Sigmoid colon (tissue), 7 donors: ENCODE results near the gene PLOD1. TPM values are rescaled to one million over a fixed set of nuclear protein-coding genes. Genes with fewer than 3 reads are reported as not detected.

Experiments used
- DNase-seq: peaks from one replicate; pipeline ENCODE4 v3.0.0-alpha.2; 2019
- H3K27ac ChIP-seq, 4 donors: fragments of 200-600 bp; sonication (generic); one replicate each; pipeline ENCODE4 v1.5.1; 2016 to 2019; ENCODE audit warnings: mild to moderate bottlenecking in 1 of 4
- H3K27me3 ChIP-seq, 3 donors: fragments of 200-600 bp; sonication (generic); one replicate each; pipeline ENCODE4 v1.5.1; 2019; ENCODE audit warnings: mild to moderate bottlenecking in 1 of 3
- H3K36me3 ChIP-seq, 4 donors: fragments of 200-600 bp; sonication (generic); one replicate each; pipeline ENCODE4 v1.5.1; 2016 to 2019
- H3K4me1 ChIP-seq, 4 donors: fragments of 200-600 bp; sonication (generic); one replicate each; pipeline ENCODE4 v1.5.1; 2017 to 2019
- H3K4me3 ChIP-seq, 4 donors: fragments of 200-600 bp; sonication (generic); one replicate each; pipeline ENCODE4 v1.5.1; 2017 to 2019; ENCODE audit warnings: mild to moderate bottlenecking in 2 of 4, moderate library complexity in 1 of 4
- H3K9me3 ChIP-seq, 4 donors: fragments of 200-600 bp in 3 of 4; sonication (generic) in 3 of 4; one replicate each; pipeline versions ENCODE4 v1.5.1 to v1.6.1; 2013 to 2019
- CTCF ChIP-seq, 4 experiments: fragments of 450-650 bp in 3 of 4; fragments of 200-600 bp in 1 of 4; IDR thresholded peaks; one replicate each; pipeline ENCODE4 v1.5.1; 2016 to 2019; ENCODE audit warnings: antibody characterized with exemption in 4 of 4, mild to moderate bottlenecking in 3 of 4, moderate library complexity in 2 of 4
- EP300 ChIP-seq, 4 donors: sonication (generic); formaldehyde crosslinking; IDR thresholded peaks; one replicate each; pipeline ENCODE4 v1.6.1; 2017; ENCODE audit warnings: antibody characterized with exemption in 4 of 4
- POLR2A ChIP-seq, 2 donors: fragments of 450-650 bp; IDR thresholded peaks; one replicate each; pipeline ENCODE4 v1.6.1; 2016; ENCODE audit warnings: antibody characterized with exemption in 2 of 2, mild to moderate bottlenecking in 2 of 2, moderate library complexity in 2 of 2
- POLR2AphosphoS5 ChIP-seq, 4 donors: sonication (generic); formaldehyde crosslinking; IDR thresholded peaks; one replicate each; pipeline ENCODE4 v1.6.1; 2017; ENCODE audit warnings: antibody characterized with exemption in 4 of 4
- WGBS, 2 donors: extraction: QIAGEN DNeasy Blood & Tissue Kit; methylation state at CpG; one replicate each; pipeline ENCODE4 v1.1.7; 2013; 5-methylcytosine and 5-hydroxymethylcytosine counted together
- intact Hi-C: fragments of 100-400 bp; cut with DNase I; formaldehyde crosslinking; loops from one replicate; pipeline ENCODE4 v1.15.1; 2023
- polyA plus RNA-seq, 3 donors: library from polyadenylated mRNA; stranded (reverse); fragments of 200-250 nt; gene quantifications; one replicate each; pipeline ENCODE4 v1.2.3, GENCODE V29; 2013
- total RNA-seq, 4 donors: library from RNA; depleted of rRNA; stranded (reverse); fragments of >200 nt; gene quantifications; one replicate each; pipeline ENCODE4 v1.1.0, GENCODE V29; 2016
- donor health status: healthy with polysubstance abuse.
- donor health status: Bipolar disorder and iron deficiency.
- donor health status: healthy.

The PLOD1 gene
- total and polyA plus RNA-seq, 7 donors, result 5.4 to 76.2 (median 41.1) TPM

- TF ChIP-seq CTCF (IDR thresholded peaks at IDR 0.05) (no peak), POLR2A (IDR thresholded peaks at IDR 0.05) (no peak), EP300 (IDR thresholded peaks at IDR 0.05) (no peak)
Measured at GRCh38 chr1:11948822-11949458, 14.4 kb downstream of the PLOD1 start.

GRCh38 chr1:11951901-11952300 lies 17.4 kb downstream of the PLOD1 start:
- H3K4me1 ChIP-seq, result no peaks in the 10 kb centered on the region
- no peak for TF ChIP-seq EP300 (IDR thresholded peaks at IDR 0.05)
- TF ChIP-seq POLR2A (IDR thresholded peaks at IDR 0.05), result no peak
- TF ChIP-seq POLR2AphosphoS5 (IDR thresholded peaks at IDR 0.05), result no peak
- no peak for TF ChIP-seq CTCF (IDR thresholded peaks at IDR 0.05)
- H3K9me3 ChIP-seq, result no peaks in the 10 kb centered on the region
- DNase-seq, result no peak
- H3K27me3 ChIP-seq, result no peaks in the 10 kb centered on the region
- H3K4me3 ChIP-seq, result no peak overlapping the region
- H3K27ac ChIP-seq, result no peak overlapping the region
- 96 to 99% methylated on average over 2 of the region's 2 CpGs for WGBS, 2 donors
- intact Hi-C loops, result no loop called here
- H3K36me3 ChIP-seq, result peaks cover 16 to 83% (median 39%) of the 10 kb centered on the region in 4 donors

More at GRCh38 chr1:11948822-11949458, 14.4 kb downstream of the PLOD1 start:
- H3K27ac ChIP-seq, result no peak overlapping the region
- no peaks in the 10 kb centered on the region for H3K27me3 ChIP-seq
- 92 to 94% methylated on average over 6 of the region's 6 CpGs for WGBS, 2 donors
- H3K4me1 ChIP-seq, result no peaks in the 10 kb centered on the region
- no peaks in the 10 kb centered on the region for H3K9me3 ChIP-seq
- H3K4me3 ChIP-seq, result no peak overlapping the region
- intact Hi-C loops, result no loop called here
- no peak for DNase-seq
- H3K36me3 ChIP-seq, result peaks cover 12 to 54% (median 26%) of the 10 kb centered on the region in 4 donors

DNA sequence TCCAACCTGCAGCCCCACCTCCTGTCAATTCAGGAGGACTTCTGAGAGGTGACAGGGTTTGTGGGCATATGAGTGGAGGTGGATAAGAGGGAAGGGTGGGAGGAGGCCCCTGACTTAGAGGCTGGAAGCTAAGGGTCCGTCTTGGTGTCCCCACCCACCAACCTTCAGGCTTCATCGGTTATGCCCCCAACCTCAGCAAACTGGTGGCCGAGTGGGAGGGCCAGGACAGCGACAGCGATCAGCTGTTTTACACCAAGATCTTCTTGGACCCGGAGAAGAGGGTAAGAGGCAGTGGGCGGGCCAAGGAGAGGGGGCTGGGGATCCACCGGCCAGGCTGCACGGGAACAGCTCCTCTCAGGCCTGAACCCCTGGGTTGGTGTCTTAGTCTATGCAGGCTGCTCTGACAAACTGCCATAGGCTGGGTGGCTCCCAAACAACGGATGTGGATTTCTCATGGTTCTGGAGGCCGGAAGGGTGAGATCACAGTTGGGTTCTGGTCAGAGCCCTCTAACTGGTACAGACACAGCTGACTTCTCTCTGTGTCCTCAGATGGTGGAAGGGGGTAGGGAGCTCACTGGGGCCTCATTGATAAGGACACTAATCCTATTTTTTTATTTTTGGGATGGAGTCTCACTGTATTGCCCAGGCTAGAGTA lies 18.1 kb downstream of the PLOD1 start:
- Histone ChIP-seq H3K27ac (no peak overlapping the region), H3K27me3 (no peaks in the 10 kb centered on the region), H3K4me3 (no peak overlapping the region), H3K4me1 (no peaks in the 10 kb centered on the region), H3K9me3 (no peaks in the 10 kb centered on the region), H3K36me3 (peaks cover 16 to 90% (median 45%) of the 10 kb centered on the region in 4 donors)
- intact Hi-C loops, result no loop called here
- no peak for DNase-seq
- no peak for TF ChIP-seq POLR2AphosphoS5 (IDR thresholded peaks at IDR 0.05)
- no peak for TF ChIP-seq POLR2A (IDR thresholded peaks at IDR 0.05)
- TF ChIP-seq EP300 (IDR thresholded peaks at IDR 0.05), result no peak
- no peak for TF ChIP-seq CTCF (IDR thresholded peaks at IDR 0.05)
- WGBS, 2 donors, result 87 to 93% methylated on average over 11 of the region's 11 CpGs

DNA sequence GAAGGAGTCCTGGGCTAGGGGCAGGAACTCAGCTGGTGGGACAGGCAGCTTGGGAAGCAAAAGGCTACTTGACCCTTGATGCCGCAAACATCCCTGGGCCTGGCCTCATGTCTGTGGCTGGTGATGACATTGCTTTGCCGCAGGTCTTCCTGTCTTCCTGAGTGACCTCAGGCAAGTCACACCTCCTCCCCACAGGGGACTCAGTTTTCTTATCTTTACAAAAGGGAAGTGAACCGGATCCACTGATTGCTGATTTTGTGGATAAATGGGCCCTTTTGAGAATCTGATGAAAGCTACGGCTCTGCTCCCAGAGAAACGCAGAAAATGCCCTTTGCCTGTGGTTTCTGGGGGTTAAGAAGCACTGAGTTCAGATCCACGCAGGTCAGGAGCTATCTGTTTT lies 20.7 kb downstream of the PLOD1 start:
- TF ChIP-seq EP300 (IDR thresholded peaks at IDR 0.05) (no peak), POLR2AphosphoS5 (IDR thresholded peaks at IDR 0.05) (no peak), POLR2A (IDR thresholded peaks at IDR 0.05) (no peak), CTCF (IDR thresholded peaks at IDR 0.05) (no peak)
- no peaks in the 10 kb centered on the region for H3K9me3 ChIP-seq

More for the DNA sequence above, 20.7 kb downstream of the PLOD1 start:
- H3K4me1 ChIP-seq, result no peaks in the 10 kb centered on the region
- intact Hi-C loops, result no loop called here
- H3K27me3 ChIP-seq, result no peaks in the 10 kb centered on the region
- no peak overlapping the region for H3K4me3 ChIP-seq
- peaks cover 18 to 97% (median 62%) of the 10 kb centered on the region in 4 donors for H3K36me3 ChIP-seq
- no peak for DNase-seq
- no peak overlapping the region for H3K27ac ChIP-seq
- WGBS, 2 donors, result 90 to 92% methylated on average over 6 of the region's 6 CpGs
